ENCODE measurements around the gene MOB1B. TPM values are rescaled to one million over a fixed set of nuclear protein-coding genes. Genes with fewer than 3 reads are reported as not detected.

The MOB1B gene
- total and polyA plus RNA-seq, 2 of the 13 experiments (the other 11 are each of a cell fraction or from before 2014, with no cell fraction given) = 3.9 to 4.0 TPM

- peak; percentile 76 for TF ChIP-seq ARID5B (CRISPR knock-in tag; IDR thresholded peaks at IDR 0.05)
- TF ChIP-seq ZNF431 (CRISPR knock-in tag; IDR thresholded peaks at IDR 0.05; ENCODE audit: borderline replicate concordance, low read depth) = peak; percentile 85; the same call in 1 of the 2 replicates
- TF ChIP-seq FUBP1 (CRISPR knock-in tag; IDR thresholded peaks at IDR 0.05; ENCODE audit: borderline replicate concordance) = 0 out of 2 replicates have a peak, but pooled peaks have one; percentile 72
- no peak for TF ChIP-seq SYNCRIP (IDR thresholded peaks at IDR 0.05; ENCODE audit: insufficient read depth, low read depth, low read length)
- no peak for TF ChIP-seq IKZF1 (IDR thresholded peaks at IDR 0.05)
- 0 out of 2 replicates have a peak, but pooled peaks have one; percentile 18 for TF ChIP-seq ATAD3A (CRISPR knock-in tag; IDR thresholded peaks at IDR 0.05)
- no peak for TF ChIP-seq GTF2F1 (IDR thresholded peaks at IDR 0.05; ENCODE audit: low read length)
- TF ChIP-seq MXD3 (CRISPR knock-in tag; IDR thresholded peaks at IDR 0.05) = peak; percentile 58; the same call in 1 of the 2 replicates
- no peak for TF ChIP-seq DMTF1 (CRISPR knock-in tag; IDR thresholded peaks at IDR 0.05)
- no peak; the same call in 1 of the 2 replicates for TF ChIP-seq ZNF430 (CRISPR knock-in tag; IDR thresholded peaks at IDR 0.05)
- TF ChIP-seq CTCF (CRISPR knock-in tag; IDR thresholded peaks at IDR 0.05) = peak; percentile 25; the same call in 1 of the 2 replicates
- peak; percentile 37; the same call in 1 of the 2 replicates for TF ChIP-seq NFATC3 (CRISPR knock-in tag; IDR thresholded peaks at IDR 0.05)
- TF ChIP-seq MTERF4 (CRISPR knock-in tag; IDR thresholded peaks at IDR 0.05) = no peak; the same call in 1 of the 2 replicates
These were observed 91.3 kb downstream of the MOB1B start, which contains the start of gene DCK (continued) for GRCh38 chr4:70993181-70994068.
